SK-N-DZ (cell line): ENCODE results near the gene C1QTNF12.

Experiments
- DNase-seq: peaks from one replicate; pipeline ENCODE4 v3.0.0-alpha.2; 2015; ENCODE audit warnings: low spot score

Gene C1QTNF12

GRCh38 chr1:1213345-1214265, 32.9 kb downstream of the C1QTNF12 start, which contains the start of gene TNFRSF4:
TSS of gene TNFRSF4 (minus strand) at chr1:1214153. CDS start at chr1:1214127, 26 bp downstream.
- DNase-seq: no peak

- DNase-seq: no peak
Measured at GRCh38 chr1:1212780-1213344, 33.7 kb downstream of the C1QTNF12 start.

GRCh38 chr1:1211541-1212441, 34.7 kb downstream of the C1QTNF12 start:
- no peak for DNase-seq

- DNase-seq: no peak
Measured at GRCh38 chr1:1210726-1211540, 35.6 kb downstream of the C1QTNF12 start.

- DNase-seq: no peak
Measured at GRCh38 chr1:1208713-1209433, 37.6 kb downstream of the C1QTNF12 start.

- DNase-seq: no peak
Measured at GRCh38 chr1:1207571-1207892, 39.0 kb downstream of the C1QTNF12 start.

- DNase-seq: no peak
Measured at GRCh38 chr1:1206966-1207531, 39.5 kb downstream of the C1QTNF12 start.

GRCh38 chr1:1206376-1206965, 40.1 kb downstream of the C1QTNF12 start, which contains the start of gene TNFRSF18:
TSS of gene TNFRSF18 (minus strand) at chr1:1206592. CDS start at chr1:1206571, 21 bp downstream.
- DNase-seq: no peak

- no peak for DNase-seq
Measured at GRCh38 chr1:1205769-1206375, 40.6 kb downstream of the C1QTNF12 start.

- no peak for DNase-seq
Measured at GRCh38 chr1:1204998-1205768, 41.3 kb downstream of the C1QTNF12 start.

- DNase-seq: no peak
Measured at GRCh38 chr1:1204425-1204920, 42.0 kb downstream of the C1QTNF12 start.

- no peak for DNase-seq
Measured at GRCh38 chr1:1203561-1204424, 42.7 kb downstream of the C1QTNF12 start.

- DNase-seq: no peak
Measured at GRCh38 chr1:1202831-1203560, 43.5 kb downstream of the C1QTNF12 start.

GRCh38 chr1:1200876-1201810, 45.4 kb downstream of the C1QTNF12 start:
- no peak for DNase-seq
